HEK293T (cell line): ENCODE measurements around the gene RNF217.

Experiments
- ARNT ChIP-seq: fragments of 450-650 bp; IDR thresholded peaks from 2 replicates; pipeline ENCODE4 v1.6.1; 2017; ENCODE audit warnings: mild to moderate bottlenecking
- BHLHE40 ChIP-seq: fragments of 450-650 bp; IDR thresholded peaks from 2 replicates; pipeline ENCODE4 v1.6.1; 2016; ENCODE audit warnings: mild to moderate bottlenecking, moderate library complexity, borderline replicate concordance
- ELF4 ChIP-seq: fragments of 450-650 bp; IDR thresholded peaks from 2 replicates; pipeline ENCODE4 v1.6.1; 2017; ENCODE audit warnings: antibody characterized with exemption
- FOXA1 ChIP-seq: fragments of 450-650 bp; IDR thresholded peaks from 2 replicates; pipeline ENCODE4 v1.6.1; 2016; ENCODE audit warnings: mild to moderate bottlenecking
- FOXK2 ChIP-seq: fragments of 450-650 bp; IDR thresholded peaks from 2 replicates; pipeline ENCODE4 v1.6.1; 2016; ENCODE audit warnings: mild to moderate bottlenecking
- FOXM1 ChIP-seq: fragments of 450-650 bp; IDR thresholded peaks from 2 replicates; pipeline ENCODE4 v1.6.1; 2017; ENCODE audit warnings: mild to moderate bottlenecking, borderline replicate concordance
- HDGF ChIP-seq: fragments of 450-650 bp; IDR thresholded peaks from 2 replicates; pipeline ENCODE4 v1.6.1; 2017; ENCODE audit warnings: antibody characterized with exemption, borderline replicate concordance
- LEF1 ChIP-seq: fragments of 450-650 bp; IDR thresholded peaks from 2 replicates; pipeline ENCODE4 v1.6.1; 2017; ENCODE audit warnings: mild to moderate bottlenecking, borderline replicate concordance
- NFRKB ChIP-seq: fragments of 450-650 bp; IDR thresholded peaks from 2 replicates; pipeline ENCODE4 v1.6.1; 2016; ENCODE audit warnings: mild to moderate bottlenecking, moderate library complexity
- PKNOX1 ChIP-seq: fragments of 450-650 bp; IDR thresholded peaks from 2 replicates; pipeline ENCODE4 v1.6.1; 2016
- SP1 ChIP-seq: fragments of 450-650 bp; IDR thresholded peaks from 2 replicates; pipeline ENCODE4 v1.6.1; 2017
- SUZ12 ChIP-seq: fragments of 450-650 bp; IDR thresholded peaks from 2 replicates; pipeline ENCODE4 v1.6.1; 2016; ENCODE audit warnings: mild to moderate bottlenecking
- TARDBP ChIP-seq: fragments of 450-650 bp; IDR thresholded peaks from 2 replicates; pipeline ENCODE4 v1.6.1; 2016
- ZNF384 ChIP-seq: fragments of 450-650 bp; IDR thresholded peaks from 2 replicates; pipeline ENCODE4 v1.6.1; 2016

GRCh38 chr6:125086716-125087115 is 124.5 kb downstream of the RNF217 start:
- TF ChIP-seq FOXM1 (no peak), PKNOX1 (no peak), BHLHE40 (no peak), ARNT (no peak), FOXA1 (no peak), SUZ12 (no peak), FOXK2 (no peak), ZNF384 (no peak), LEF1 (no peak), SP1 (no peak), HDGF (no peak), ELF4 (no peak), TARDBP (no peak), NFRKB (no peak)
